HFFc6 (cell line): ENCODE data around the gene ARHGAP19. TPM values are rescaled to one million over a fixed set of nuclear protein-coding genes. Genes with fewer than 3 reads are reported as not detected.

Experiments
- DNase-seq: peaks from one replicate; pipeline ENCODE4 v3.0.0-alpha.2; 2018
- H3K27ac Mint-ChIP-seq: 2 replicates; pipeline ENCODE4 v1.8.0; 2020; ENCODE audit warnings: mild to moderate bottlenecking, mixed read lengths
- H3K27me3 Mint-ChIP-seq: 2 replicates; pipeline ENCODE4 v1.8.0; 2021; ENCODE audit warnings: mild to moderate bottlenecking, moderate library complexity, mixed read lengths; ENCODE audit not compliant: insufficient read depth
- H3K36me3 Mint-ChIP-seq: 2 replicates; pipeline ENCODE4 v1.8.0; 2021; ENCODE audit warnings: low read depth, mixed read lengths
- H3K4me1 Mint-ChIP-seq: 2 replicates; pipeline ENCODE4 v1.8.0; 2020; ENCODE audit warnings: low read depth, mixed read lengths
- H3K4me3 Mint-ChIP-seq: 2 replicates; pipeline ENCODE4 v1.8.0; 2020; ENCODE audit warnings: mild to moderate bottlenecking, moderate library complexity, mixed read lengths
- H3K9me3 Mint-ChIP-seq: 2 replicates; pipeline ENCODE4 v1.8.0; 2020; ENCODE audit warnings: mild to moderate bottlenecking, mixed read lengths
- total RNA-seq, 6 experiments: library from RNA; stranded (reverse); fragmentation: NEBNext Ultra II Directional; extraction: Animal tissue kit (Norgen Biotek cat#: 25700); gene quantifications; 2 replicates in 1 of 6; 3 replicates in 5 of 6; pipeline ENCODE4 v1.2.3, GENCODE V29; 2021
- TF ChIP-seq, protein P1 (sequence below): fragments of 200-600 bp; sonication (generic); IDR thresholded peaks from 2 replicates; pipeline ENCODE4 v1.5.0; 2021; ENCODE audit warnings: antibody characterized with exemption, mild to moderate bottlenecking

The ARHGAP19 gene
- total RNA-seq, 6 experiments from 2014 or later: 5.2 to 12.3 (median 10.2) TPM

- TF ChIP-seq, protein P1, sequence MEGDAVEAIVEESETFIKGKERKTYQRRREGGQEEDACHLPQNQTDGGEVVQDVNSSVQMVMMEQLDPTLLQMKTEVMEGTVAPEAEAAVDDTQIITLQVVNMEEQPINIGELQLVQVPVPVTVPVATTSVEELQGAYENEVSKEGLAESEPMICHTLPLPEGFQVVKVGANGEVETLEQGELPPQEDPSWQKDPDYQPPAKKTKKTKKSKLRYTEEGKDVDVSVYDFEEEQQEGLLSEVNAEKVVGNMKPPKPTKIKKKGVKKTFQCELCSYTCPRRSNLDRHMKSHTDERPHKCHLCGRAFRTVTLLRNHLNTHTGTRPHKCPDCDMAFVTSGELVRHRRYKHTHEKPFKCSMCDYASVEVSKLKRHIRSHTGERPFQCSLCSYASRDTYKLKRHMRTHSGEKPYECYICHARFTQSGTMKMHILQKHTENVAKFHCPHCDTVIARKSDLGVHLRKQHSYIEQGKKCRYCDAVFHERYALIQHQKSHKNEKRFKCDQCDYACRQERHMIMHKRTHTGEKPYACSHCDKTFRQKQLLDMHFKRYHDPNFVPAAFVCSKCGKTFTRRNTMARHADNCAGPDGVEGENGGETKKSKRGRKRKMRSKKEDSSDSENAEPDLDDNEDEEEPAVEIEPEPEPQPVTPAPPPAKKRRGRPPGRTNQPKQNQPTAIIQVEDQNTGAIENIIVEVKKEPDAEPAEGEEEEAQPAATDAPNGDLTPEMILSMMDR: no peak
- Mint-ChIP-seq H3K9me3 (no peaks in the 10 kb centered on the region), H3K27me3 (peaks cover 60% of the 10 kb centered on the region), H3K4me3 (no peak within 1 kb of the TSS), H3K4me1 (no peaks in the 10 kb centered on the region), H3K36me3 (no peaks in the 10 kb centered on the region), H3K27ac (no peak within 1 kb of the TSS)
- DNase-seq: no peak
These were observed 106.9 kb downstream of the ARHGAP19 start, which contains the start of gene SLIT1 for GRCh38 chr10:97185326-97186058. Gene SLIT1 (minus strand): TSS chr10:97185959. CDS start chr10:97185674, 285 bp downstream.

DNA sequence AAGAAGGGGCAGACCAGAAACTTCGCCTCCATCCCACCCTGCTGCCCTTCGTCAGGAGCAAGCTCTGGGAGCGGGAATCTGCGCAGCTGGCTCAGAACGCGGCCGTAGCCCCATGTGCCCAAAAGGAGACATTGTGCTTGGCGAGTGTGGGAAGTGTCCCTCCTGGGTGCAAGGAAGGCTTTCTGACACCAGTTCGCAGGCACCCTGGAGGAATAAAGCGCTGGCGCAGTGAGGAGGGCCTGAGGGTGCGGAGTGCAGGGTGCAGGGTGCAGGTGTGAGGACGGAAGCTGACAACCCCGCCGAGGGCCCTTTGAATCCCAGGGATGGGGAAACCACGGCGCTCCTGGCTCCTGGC lies 107.5 kb downstream of the ARHGAP19 start:
- H3K4me3 Mint-ChIP-seq: no peak overlapping the region

GRCh38 chr10:97183314-97183713 lies 109.1 kb downstream of the ARHGAP19 start:
- peaks cover 61% of the 10 kb centered on the region for H3K27me3 Mint-ChIP-seq
- H3K9me3 Mint-ChIP-seq: no peaks in the 10 kb centered on the region
- no peak overlapping the region for H3K4me3 Mint-ChIP-seq
- TF ChIP-seq, protein P1: no peak
- H3K4me1 Mint-ChIP-seq: no peaks in the 10 kb centered on the region
- H3K36me3 Mint-ChIP-seq: no peaks in the 10 kb centered on the region
- no peak for DNase-seq
- H3K27ac Mint-ChIP-seq: no peak overlapping the region

More for the DNA sequence above, 107.5 kb downstream of the ARHGAP19 start:
- TF ChIP-seq, protein P1: no peak
- H3K9me3 Mint-ChIP-seq: no peaks in the 10 kb centered on the region
- H3K27me3 Mint-ChIP-seq: peaks cover 60% of the 10 kb centered on the region
- no peaks in the 10 kb centered on the region for H3K4me1 Mint-ChIP-seq
- no peak overlapping the region for H3K27ac Mint-ChIP-seq
- H3K36me3 Mint-ChIP-seq: no peaks in the 10 kb centered on the region
- no peak for DNase-seq

GRCh38 chr10:97182288-97182990 lies 110.0 kb downstream of the ARHGAP19 start:
- no peak overlapping the region for H3K27ac Mint-ChIP-seq
- DNase-seq: no peak
- no peaks in the 10 kb centered on the region for H3K4me1 Mint-ChIP-seq
- H3K9me3 Mint-ChIP-seq: no peaks in the 10 kb centered on the region
- H3K36me3 Mint-ChIP-seq: no peaks in the 10 kb centered on the region
- no peak overlapping the region for H3K4me3 Mint-ChIP-seq
- TF ChIP-seq, protein P1: no peak
- peaks cover 59% of the 10 kb centered on the region for H3K27me3 Mint-ChIP-seq

DNA sequence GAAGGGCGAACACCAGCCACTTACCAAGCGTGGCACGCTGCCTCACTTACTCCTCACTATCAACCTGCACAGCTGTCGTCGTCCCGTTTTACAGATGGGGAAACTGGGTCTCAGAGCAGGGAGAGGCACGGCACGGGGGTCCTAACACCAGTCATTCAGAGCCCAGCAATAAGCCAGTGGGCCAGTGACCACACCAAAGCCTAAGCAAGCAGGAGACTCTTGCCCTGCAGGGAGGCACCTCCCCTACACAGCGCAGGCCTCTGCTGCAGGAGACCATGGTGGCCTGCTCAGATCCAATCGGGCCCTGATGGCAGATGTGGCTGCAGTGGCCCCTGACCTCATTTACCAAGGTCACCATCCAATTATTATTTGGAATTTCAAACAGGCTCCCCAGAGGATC lies 111.5 kb downstream of the ARHGAP19 start:
- TF ChIP-seq, protein P1: no peak
- H3K4me1 Mint-ChIP-seq: no peaks in the 10 kb centered on the region
- DNase-seq: no peak
- no peak overlapping the region for H3K4me3 Mint-ChIP-seq
- no peaks in the 10 kb centered on the region for H3K36me3 Mint-ChIP-seq
- H3K9me3 Mint-ChIP-seq: no peaks in the 10 kb centered on the region
- peaks cover 47% of the 10 kb centered on the region for H3K27me3 Mint-ChIP-seq
- no peak overlapping the region for H3K27ac Mint-ChIP-seq
